Gastrocnemius medialis (tissue), 4 donors: ENCODE data around the gene IRF5.

Experiments used
- CTCF ChIP-seq, 5 experiments: fragments of 450-650 bp in 3 of 5; fragments of 200-600 bp in 2 of 5; sonication (generic) in 2 of 5; IDR thresholded peaks in 4 of 5; conservative IDR thresholded peaks in 1 of 5; 1 replicate in 4 of 5; 2 replicates in 1 of 5; pipeline ENCODE4 v1.5.1; 2016 to 2019; ENCODE audit warnings: antibody characterized with exemption in 5 of 5, mild to moderate bottlenecking in 3 of 5, moderate library complexity in 3 of 5
- POLR2A ChIP-seq, 2 donors: fragments of 450-650 bp; IDR thresholded peaks; one replicate each; pipeline ENCODE4 v1.6.1; 2017; ENCODE audit warnings: antibody characterized with exemption in 2 of 2, mild to moderate bottlenecking in 2 of 2, moderate library complexity in 2 of 2

GRCh38 chr7:128919241-128919640 lies 18.5 kb upstream of the IRF5 start:
- TF ChIP-seq CTCF (IDR thresholded peaks at IDR 0.05 in 4 of 5, conservative IDR thresholded peaks at IDR 0.05 in 1 of 5) (no peak), POLR2A (IDR thresholded peaks at IDR 0.05) (no peak)
